KMS-11 (cell line): ENCODE measurements around the gene ITIH6.

Experiments used
- H2AFZ ChIP-seq: fragments of 200-600 bp; sonication (generic); 2 replicates; pipeline ENCODE4 v1.6.1; 2016; ENCODE audit warnings: antibody characterized with exemption, mixed run types, low read depth
- H3K27ac ChIP-seq: fragments of 200-600 bp; sonication (generic); 2 replicates; pipeline ENCODE4 v1.6.1; 2016; ENCODE audit warnings: mild to moderate bottlenecking, mixed run types
- H3K27me3 ChIP-seq: fragments of 200-600 bp; sonication (generic); 2 replicates; pipeline ENCODE4 v1.6.1; 2017; ENCODE audit warnings: mild to moderate bottlenecking, low read depth, mixed run types, moderate library complexity; ENCODE audit not compliant: insufficient read depth
- H3K36me3 ChIP-seq: fragments of 200-600 bp; sonication (generic); 2 replicates; pipeline ENCODE4 v1.6.1; 2017; ENCODE audit warnings: mild to moderate bottlenecking, mixed run types; ENCODE audit not compliant: insufficient read depth
- H3K4me1 ChIP-seq: fragments of 200-600 bp; sonication (generic); 2 replicates; pipeline ENCODE4 v1.6.1; 2016; ENCODE audit warnings: mild to moderate bottlenecking, low read depth, mixed run types; ENCODE audit not compliant: poor library complexity, severe bottlenecking
- H3K4me2 ChIP-seq: fragments of 200-600 bp; sonication (generic); 2 replicates; pipeline ENCODE4 v1.7.0; 2016; ENCODE audit warnings: mild to moderate bottlenecking, mixed run types
- H3K4me3 ChIP-seq: fragments of 200-600 bp; sonication (generic); IDR thresholded peaks from 2 replicates; pipeline ENCODE4 v1.6.1; 2017; ENCODE audit warnings: low read depth, low read length, mixed read lengths; ENCODE audit not compliant: insufficient read depth
- H3K79me2 ChIP-seq: fragments of 200-600 bp; sonication (generic); 2 replicates; pipeline ENCODE4 v1.6.1; 2016; ENCODE audit warnings: low read depth, mixed run types; ENCODE audit not compliant: insufficient read depth
- H3K9ac ChIP-seq: fragments of 200-600 bp; sonication (generic); 2 replicates; pipeline ENCODE4 v1.6.1; 2016; ENCODE audit warnings: mild to moderate bottlenecking, mixed run types
- H4K20me1 ChIP-seq: fragments of 200-600 bp; sonication (generic); 2 replicates; pipeline ENCODE4 v1.6.1; 2016; ENCODE audit warnings: mild to moderate bottlenecking, mixed run types; ENCODE audit not compliant: insufficient read depth
- TF ChIP-seq, protein P1 (sequence below): fragments of 200-600 bp; sonication (generic); conservative IDR thresholded peaks from 2 replicates; pipeline ENCODE4 v1.6.1; 2017; ENCODE audit warnings: low read depth, mild to moderate bottlenecking, antibody characterized with exemption, low read length, moderate library complexity, mixed read lengths

The ITIH6 gene

DNA sequence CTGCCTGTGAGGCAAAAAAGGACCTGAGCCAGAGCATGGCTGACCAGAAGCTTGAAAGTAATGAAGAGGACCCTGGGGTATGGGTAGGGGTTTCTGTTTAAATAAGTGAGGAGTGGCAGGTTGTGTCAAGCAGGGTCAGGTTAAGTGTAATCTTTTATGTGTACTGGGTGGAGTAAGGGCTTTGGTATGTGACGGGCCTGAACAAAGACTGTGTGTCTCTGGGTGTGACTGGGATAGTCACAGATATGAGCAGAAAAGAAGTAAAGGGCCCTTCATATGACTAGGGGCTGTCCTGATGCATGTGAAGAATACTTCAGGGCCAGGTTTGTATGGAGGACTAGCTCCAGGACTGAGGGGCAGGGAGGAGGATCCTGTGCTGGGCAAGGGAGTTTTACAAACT lies 82.4 kb downstream of the ITIH6 start:
- Histone ChIP-seq H4K20me1 (no peaks in the 10 kb centered on the region), H3K27me3 (no peaks in the 10 kb centered on the region), H3K4me2 (no peak overlapping the region), H3K9ac (no peak overlapping the region), H3K4me3 (no peak overlapping the region), H3K36me3 (no peaks in the 10 kb centered on the region), H2AFZ (no peak overlapping the region), H3K27ac (no peak overlapping the region), H3K4me1 (no peaks in the 10 kb centered on the region), H3K79me2 (no peaks in the 10 kb centered on the region)
- TF ChIP-seq, protein P1, sequence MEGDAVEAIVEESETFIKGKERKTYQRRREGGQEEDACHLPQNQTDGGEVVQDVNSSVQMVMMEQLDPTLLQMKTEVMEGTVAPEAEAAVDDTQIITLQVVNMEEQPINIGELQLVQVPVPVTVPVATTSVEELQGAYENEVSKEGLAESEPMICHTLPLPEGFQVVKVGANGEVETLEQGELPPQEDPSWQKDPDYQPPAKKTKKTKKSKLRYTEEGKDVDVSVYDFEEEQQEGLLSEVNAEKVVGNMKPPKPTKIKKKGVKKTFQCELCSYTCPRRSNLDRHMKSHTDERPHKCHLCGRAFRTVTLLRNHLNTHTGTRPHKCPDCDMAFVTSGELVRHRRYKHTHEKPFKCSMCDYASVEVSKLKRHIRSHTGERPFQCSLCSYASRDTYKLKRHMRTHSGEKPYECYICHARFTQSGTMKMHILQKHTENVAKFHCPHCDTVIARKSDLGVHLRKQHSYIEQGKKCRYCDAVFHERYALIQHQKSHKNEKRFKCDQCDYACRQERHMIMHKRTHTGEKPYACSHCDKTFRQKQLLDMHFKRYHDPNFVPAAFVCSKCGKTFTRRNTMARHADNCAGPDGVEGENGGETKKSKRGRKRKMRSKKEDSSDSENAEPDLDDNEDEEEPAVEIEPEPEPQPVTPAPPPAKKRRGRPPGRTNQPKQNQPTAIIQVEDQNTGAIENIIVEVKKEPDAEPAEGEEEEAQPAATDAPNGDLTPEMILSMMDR: no peak

DNA sequence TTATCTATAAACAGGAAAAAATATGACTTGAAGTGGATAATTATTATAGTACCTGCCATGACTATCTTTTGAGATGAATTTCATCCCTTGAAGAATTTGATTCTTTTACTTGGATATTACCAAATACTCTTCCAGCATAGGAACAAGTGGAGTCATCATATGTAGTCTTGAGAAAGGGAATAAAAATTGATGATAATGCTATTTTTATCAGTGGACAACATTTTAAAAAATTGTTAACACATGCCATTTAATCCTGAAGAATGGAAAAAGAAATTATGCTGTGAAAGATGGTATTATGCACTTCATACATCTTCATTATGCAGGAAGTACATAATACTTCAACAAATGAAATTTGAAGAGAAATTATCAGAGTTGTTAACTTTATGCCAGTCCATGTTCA lies 83.6 kb downstream of the ITIH6 start:
- Histone ChIP-seq H4K20me1 (no peaks in the 10 kb centered on the region), H3K4me2 (no peak overlapping the region), H3K9ac (no peak overlapping the region), H2AFZ (no peak overlapping the region), H3K36me3 (no peaks in the 10 kb centered on the region), H3K27me3 (no peaks in the 10 kb centered on the region), H3K4me3 (no peak overlapping the region), H3K27ac (no peak overlapping the region), H3K4me1 (no peaks in the 10 kb centered on the region), H3K79me2 (no peaks in the 10 kb centered on the region)
- TF ChIP-seq, protein P1: no peak

DNA sequence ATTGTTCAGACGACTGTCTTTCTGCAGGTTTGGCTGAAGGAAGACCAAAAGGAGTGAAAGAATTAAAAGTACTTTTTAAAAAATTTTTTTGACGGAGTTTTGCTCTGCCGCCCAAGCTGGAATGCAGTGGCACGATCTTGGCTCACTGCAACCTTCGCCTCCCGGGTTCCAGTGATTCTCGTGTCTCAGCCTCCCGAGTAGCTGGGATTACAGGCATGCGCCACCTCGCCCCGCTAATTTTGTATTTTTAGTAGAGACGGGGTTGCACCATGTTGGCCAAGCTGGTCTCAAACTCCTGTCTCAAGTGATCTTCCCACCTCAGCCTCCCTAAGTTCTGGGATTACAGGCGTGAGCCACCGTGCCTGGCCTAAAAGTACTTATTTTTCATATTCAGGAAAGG lies 86.3 kb downstream of the ITIH6 start:
- Histone ChIP-seq H3K27me3 (no peaks in the 10 kb centered on the region), H4K20me1 (no peaks in the 10 kb centered on the region), H3K36me3 (no peaks in the 10 kb centered on the region), H3K9ac (no peak overlapping the region), H3K4me1 (no peaks in the 10 kb centered on the region), H3K4me3 (no peak overlapping the region), H3K79me2 (no peaks in the 10 kb centered on the region), H3K27ac (no peak overlapping the region), H3K4me2 (no peak overlapping the region), H2AFZ (no peak overlapping the region)
- TF ChIP-seq, protein P1: no peak

DNA sequence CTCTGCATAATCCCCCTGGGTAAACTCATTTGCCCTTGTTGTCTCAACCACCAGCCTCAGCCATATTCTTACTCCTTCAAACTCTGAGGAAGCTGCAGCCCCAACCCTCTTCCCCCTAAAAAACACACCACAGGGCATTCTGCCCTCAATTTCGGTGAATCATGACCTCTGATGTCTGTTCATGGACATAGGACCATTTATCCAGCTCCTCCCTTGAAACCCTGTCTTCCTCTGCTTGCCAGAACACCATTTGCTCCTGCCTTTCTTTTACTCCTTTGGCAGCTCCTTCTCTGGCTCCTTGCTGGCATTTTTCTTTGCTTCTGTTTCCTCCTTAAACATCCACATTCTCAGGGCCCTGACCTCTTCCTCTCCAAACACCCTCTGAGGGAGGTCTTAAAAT lies 87.1 kb downstream of the ITIH6 start:
- H2AFZ ChIP-seq: no peak overlapping the region

More for the DNA sequence above, 87.1 kb downstream of the ITIH6 start:
- Histone ChIP-seq H3K79me2 (no peaks in the 10 kb centered on the region), H3K4me1 (no peaks in the 10 kb centered on the region), H4K20me1 (no peaks in the 10 kb centered on the region), H3K27ac (no peak overlapping the region), H3K4me2 (no peak overlapping the region), H3K4me3 (no peak overlapping the region), H3K27me3 (no peaks in the 10 kb centered on the region), H3K36me3 (no peaks in the 10 kb centered on the region), H3K9ac (no peak overlapping the region)
- TF ChIP-seq, protein P1: no peak
